Tibial nerve (tissue), 3 donors: ENCODE results near the gene RALY.

Experiments
- CTCF ChIP-seq, 5 experiments: fragments of 200-600 bp in 3 of 5; fragments of 450-650 bp in 2 of 5; sonication (generic) in 3 of 5; IDR thresholded peaks; one replicate each; pipeline ENCODE4 v1.5.1; 2016 to 2019; ENCODE audit warnings: antibody characterized with exemption in 5 of 5, mild to moderate bottlenecking in 3 of 5, moderate library complexity in 2 of 5
- POLR2A ChIP-seq, 2 donors: fragments of 450-650 bp; IDR thresholded peaks; one replicate each; pipeline ENCODE4 v1.6.1; 2017; ENCODE audit warnings: antibody characterized with exemption in 2 of 2, mild to moderate bottlenecking in 2 of 2, moderate library complexity in 2 of 2

GRCh38 chr20:33971147-33971975 lies 22.4 kb upstream of the RALY start:
- TF ChIP-seq CTCF (IDR thresholded peaks at IDR 0.05) (no peak), POLR2A (IDR thresholded peaks at IDR 0.05) (no peak)
